Measurements from ENCODE around the gene C12orf75. TPM values are rescaled to one million over a fixed set of nuclear protein-coding genes. Genes with fewer than 3 reads are reported as not detected.
"Not testable (repeated sequence)": the region's sequence is repeated elsewhere in the genome, so short reads cannot be mapped to it uniquely, and the experiment has no call there.

C12orf75 gene
- total and polyA plus RNA-seq, 10 donors: 12.7 to 33.4 (median 17.8) TPM

- H3K9me3 ChIP-seq: peaks cover 0 to 29% (median 10%) of the 10 kb centered on the region in 8 donors
- H3K27me3 ChIP-seq (replicated peaks in 1 of 7); H3K36me3 ChIP-seq; DNase-seq; H3K4me3 ChIP-seq; H3K4me1 ChIP-seq; intact Hi-C loops (cut with DNase I; ENCODE audit: low total_unique reads); H3K27ac ChIP-seq: not testable (repeated sequence)
- 71 to 88% (median 79%) methylated on average over 3 of the region's 3 CpGs for WGBS, 5 donors
Observed at GRCh38 chr12:105309384-105309783, 21.1 kb upstream of the C12orf75 start.

- intact Hi-C loops (cut with DNase I; ENCODE audit: low total_unique reads); H3K4me3 ChIP-seq; H3K27ac ChIP-seq; H3K4me1 ChIP-seq; H3K36me3 ChIP-seq; DNase-seq; H3K27me3 ChIP-seq (replicated peaks in 1 of 7): not testable (repeated sequence)
- WGBS, 5 donors: 83 to 98% (median 85%) methylated on average over 2 of the region's 2 CpGs
- H3K9me3 ChIP-seq: peaks cover 0 to 30% (median 14%) of the 10 kb centered on the region in 8 donors
Observed at GRCh38 chr12:105310476-105311085, 19.9 kb upstream of the C12orf75 start.

GRCh38 chr12:105311936-105312335 lies 18.6 kb upstream of the C12orf75 start:
- H3K27me3 ChIP-seq (replicated peaks in 1 of 7); H3K4me1 ChIP-seq; H3K4me3 ChIP-seq; intact Hi-C loops (cut with DNase I; ENCODE audit: low total_unique reads); DNase-seq; H3K36me3 ChIP-seq; H3K27ac ChIP-seq: not testable (repeated sequence)
- WGBS, 5 donors: 81 to 93% (median 85%) methylated on average over 3 of the region's 3 CpGs
- H3K9me3 ChIP-seq: peaks cover 0 to 30% (median 14%) of the 10 kb centered on the region in 8 donors

- H3K4me1 ChIP-seq; H3K36me3 ChIP-seq; H3K27me3 ChIP-seq (replicated peaks in 1 of 7); DNase-seq; intact Hi-C loops (cut with DNase I; ENCODE audit: low total_unique reads); H3K27ac ChIP-seq; H3K4me3 ChIP-seq: not testable (repeated sequence)
- WGBS, 5 donors: 91 to 95% (median 94%) methylated on average over 8 of the region's 8 CpGs
- peaks cover 0 to 25% (median 14%) of the 10 kb centered on the region in 8 donors for H3K9me3 ChIP-seq
Observed at GRCh38 chr12:105313755-105314154, 16.7 kb upstream of the C12orf75 start.

GRCh38 chr12:105315130-105315529 lies 15.4 kb upstream of the C12orf75 start:
- Histone ChIP-seq H3K36me3 (no peaks in the 10 kb centered on the region), H3K27ac (no peak overlapping the region), H3K9me3 (peaks cover 0 to 20% (median 14%) of the 10 kb centered on the region in 8 donors), H3K4me3 (no peak overlapping the region), H3K4me1 (no peaks in the 10 kb centered on the region), H3K27me3 (replicated peaks in 1 of 7) (no peaks in the 10 kb centered on the region)
- no peak for DNase-seq
- intact Hi-C loops (cut with DNase I; ENCODE audit: low total_unique reads): no loop called here
- no peak for TF ChIP-seq POLR2A (IDR thresholded peaks at IDR 0.05)
- TF ChIP-seq CTCF (IDR thresholded peaks at IDR 0.05 in 8 of 11, conservative IDR thresholded peaks at IDR 0.05 in 3 of 11): no peak
- no peak for TF ChIP-seq POLR2AphosphoS5 (IDR thresholded peaks at IDR 0.05)
- WGBS, 5 donors: 44 to 60% (median 52%) methylated on average over 2 of the region's 2 CpGs

GRCh38 chr12:105315726-105316125 lies 14.8 kb upstream of the C12orf75 start:
- intact Hi-C loops (cut with DNase I; ENCODE audit: low total_unique reads): no loop called here

More at GRCh38 chr12:105315726-105316125, 14.8 kb upstream of the C12orf75 start:
- no peak for DNase-seq
- H3K27me3 ChIP-seq (replicated peaks in 1 of 7): no peaks in the 10 kb centered on the region
- H3K27ac ChIP-seq: no peak overlapping the region
- no peak overlapping the region for H3K4me3 ChIP-seq
- 88 to 96% (median 91%) methylated on average over 6 of the region's 6 CpGs for WGBS, 5 donors
- no peaks in the 10 kb centered on the region for H3K36me3 ChIP-seq
- peaks cover 0 to 20% (median 14%) of the 10 kb centered on the region in 8 donors for H3K9me3 ChIP-seq
- no peak for TF ChIP-seq CTCF (IDR thresholded peaks at IDR 0.05 in 8 of 11, conservative IDR thresholded peaks at IDR 0.05 in 3 of 11)
- TF ChIP-seq POLR2A (IDR thresholded peaks at IDR 0.05): no peak
- no peak for TF ChIP-seq POLR2AphosphoS5 (IDR thresholded peaks at IDR 0.05)
- H3K4me1 ChIP-seq: no peaks in the 10 kb centered on the region
